WTC11 (cell line): ENCODE results near the gene TBPL2. TPM values are rescaled to one million over a fixed set of nuclear protein-coding genes. Genes with fewer than 3 reads are reported as not detected.

Source experiments
- ATAC-seq: fragments of 200-7000 bp; cut with Tn5 transposase; 2 replicates; pipeline ENCODE4 v1.10.0; 2021; ENCODE audit warnings: mild to moderate bottlenecking, moderate library complexity
- CTCF ChIA-PET: fragments of 300-600 bp; sonication (Branson Sonifier 250); formaldehyde crosslinking; loops from one replicate; lab custom pipeline; 2021; ENCODE audit warnings: antibody characterized with exemption; lab: Charles Lee
- POLR2A ChIA-PET: fragments of 350-600 bp; sonication (Branson Sonifier 250); formaldehyde crosslinking; loops from one replicate; lab custom pipeline; 2021; ENCODE audit warnings: antibody characterized with exemption; lab: Charles Lee
- DNase-seq: peaks from one replicate; pipeline ENCODE4 v3.0.0; 2021; ENCODE audit warnings: low spot score
- H3K27ac Mint-ChIP-seq: 2 replicates; pipeline ENCODE4 v1.8.0; 2021; ENCODE audit warnings: mixed read lengths
- H3K27me3 Mint-ChIP-seq: 2 replicates; pipeline ENCODE4 v1.8.0; 2021; ENCODE audit warnings: low read depth, mild to moderate bottlenecking, moderate library complexity, mixed read lengths
- H3K36me3 Mint-ChIP-seq: 2 replicates; pipeline ENCODE4 v1.8.0; 2021; ENCODE audit warnings: mixed read lengths
- H3K4me1 Mint-ChIP-seq: 2 replicates; pipeline ENCODE4 v1.8.0; 2022; ENCODE audit warnings: mixed read lengths
- H3K4me3 Mint-ChIP-seq: 2 replicates; pipeline ENCODE4 v1.8.0; 2021; ENCODE audit warnings: mild to moderate bottlenecking, moderate library complexity, mixed read lengths
- H3K9me3 Mint-ChIP-seq: 2 replicates; pipeline ENCODE4 v1.8.0; 2021; ENCODE audit warnings: mixed read lengths
- EMX1 ChIP-seq: fragments of 250-450 bp; sonication (Bioruptor Pico); IDR thresholded peaks from 2 replicates; pipeline ENCODE4 v1.8.0; 2021; ENCODE audit warnings: mild to moderate bottlenecking
- ESRRA ChIP-seq: sonication (generic); formaldehyde crosslinking; IDR thresholded peaks from 2 replicates; pipeline ENCODE4 v1.8.1; 2022; ENCODE audit warnings: mild to moderate bottlenecking, missing genetic modification reagents, borderline replicate concordance
- FOXK1 ChIP-seq: sonication (generic); formaldehyde crosslinking; IDR thresholded peaks from 2 replicates; pipeline ENCODE4 v1.8.0; 2022; ENCODE audit warnings: mild to moderate bottlenecking, moderate library complexity, missing genetic modification reagents
- GABPB1 ChIP-seq: sonication (generic); formaldehyde crosslinking; IDR thresholded peaks from 2 replicates; pipeline ENCODE4 v1.8.1; 2023; ENCODE audit warnings: mild to moderate bottlenecking, missing genetic modification reagents
- HMGA2 ChIP-seq: fragments of 250-450 bp; sonication (Bioruptor Pico); IDR thresholded peaks from 2 replicates; pipeline ENCODE4 v1.4.0; 2021; ENCODE audit warnings: mild to moderate bottlenecking, moderate library complexity
- IRF2 ChIP-seq: sonication (generic); formaldehyde crosslinking; IDR thresholded peaks from 2 replicates; pipeline ENCODE4 v1.8.0; 2022; ENCODE audit warnings: low read depth, missing genetic modification reagents, borderline replicate concordance
- JUN ChIP-seq: sonication (generic); formaldehyde crosslinking; IDR thresholded peaks from 2 replicates; pipeline ENCODE4 v1.8.0; 2023; ENCODE audit warnings: mild to moderate bottlenecking, missing genetic modification reagents
- KAT7 ChIP-seq: sonication (generic); formaldehyde crosslinking; IDR thresholded peaks from 2 replicates; pipeline ENCODE4 v1.8.1; 2023; ENCODE audit warnings: missing genetic modification reagents, mild to moderate bottlenecking, borderline replicate concordance
- OVOL2 ChIP-seq: fragments of 250-450 bp; sonication (Bioruptor Pico); IDR thresholded peaks from 2 replicates; pipeline ENCODE4 v1.9.0; 2021; ENCODE audit warnings: mild to moderate bottlenecking, borderline replicate concordance
- TEAD1 ChIP-seq: sonication (generic); formaldehyde crosslinking; IDR thresholded peaks from 2 replicates; pipeline ENCODE4 v1.8.0; 2022; ENCODE audit warnings: mild to moderate bottlenecking, missing genetic modification reagents
- ZNF219 ChIP-seq: sonication (generic); formaldehyde crosslinking; IDR thresholded peaks from 2 replicates; pipeline ENCODE4 v1.8.0; 2023; ENCODE audit warnings: missing genetic modification reagents, mild to moderate bottlenecking, borderline replicate concordance
- ZNF232 ChIP-seq: sonication (generic); formaldehyde crosslinking; IDR thresholded peaks from 2 replicates; pipeline ENCODE4 v1.8.0; 2022; ENCODE audit warnings: mild to moderate bottlenecking, missing genetic modification reagents
- ZNF263 ChIP-seq: sonication (generic); formaldehyde crosslinking; IDR thresholded peaks from 2 replicates; pipeline ENCODE4 v1.8.1; 2022; ENCODE audit warnings: low read depth, mild to moderate bottlenecking, moderate library complexity, missing genetic modification reagents
- ZNF416 ChIP-seq: fragments of 250-450 bp; sonication (Bioruptor Pico); IDR thresholded peaks from 2 replicates; pipeline ENCODE4 v1.9.0; 2021; ENCODE audit warnings: mild to moderate bottlenecking, inconsistent platforms
- total RNA-seq: library from RNA; stranded (reverse); gene quantifications from 3 replicates; pipeline ENCODE4 v1.2.3, GENCODE V29; 2021
- TF ChIP-seq, protein P1 (sequence below): sonication (generic); formaldehyde crosslinking; IDR thresholded peaks from 2 replicates; pipeline ENCODE4 v1.8.0; 2022; ENCODE audit warnings: mild to moderate bottlenecking, missing genetic modification reagents
- TF ChIP-seq, protein P2 (sequence below): sonication (generic); formaldehyde crosslinking; IDR thresholded peaks from 2 replicates; pipeline ENCODE4 v1.8.1; 2023; ENCODE audit warnings: mild to moderate bottlenecking, missing genetic modification reagents
- TF ChIP-seq, protein P3 (sequence below): fragments of 250-450 bp; sonication (Bioruptor Pico); IDR thresholded peaks from 2 replicates; pipeline ENCODE4 v1.8.0; 2021; ENCODE audit warnings: mild to moderate bottlenecking
- TF ChIP-seq, protein P4 (sequence below): sonication (generic); formaldehyde crosslinking; IDR thresholded peaks from 2 replicates; pipeline ENCODE4 v1.8.0; 2022; ENCODE audit warnings: mild to moderate bottlenecking, missing genetic modification reagents

TBPL2 gene
- total RNA-seq, 1 experiment from 2014 or later = not detected

DNA sequence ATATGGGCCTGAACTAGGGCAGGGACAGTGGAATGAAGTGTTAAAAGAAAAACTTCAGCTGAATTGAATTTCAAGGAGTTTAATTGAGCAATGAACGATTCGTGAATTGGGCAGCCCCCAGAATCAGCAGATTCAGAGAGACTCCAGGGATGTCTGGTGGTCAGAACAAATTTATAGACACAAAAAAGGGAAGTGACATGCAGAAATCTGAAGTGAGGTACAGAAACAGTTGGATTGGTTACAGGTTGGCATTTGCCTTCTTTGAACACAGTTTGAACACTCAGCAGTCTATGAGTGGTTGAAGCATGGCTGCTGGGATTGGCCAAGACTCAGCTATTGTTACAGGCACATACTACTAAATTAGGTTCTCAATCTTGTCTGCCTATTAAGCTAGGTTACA lies 9.7 kb upstream of the TBPL2 start (continued):
- TF ChIP-seq, protein P1, sequence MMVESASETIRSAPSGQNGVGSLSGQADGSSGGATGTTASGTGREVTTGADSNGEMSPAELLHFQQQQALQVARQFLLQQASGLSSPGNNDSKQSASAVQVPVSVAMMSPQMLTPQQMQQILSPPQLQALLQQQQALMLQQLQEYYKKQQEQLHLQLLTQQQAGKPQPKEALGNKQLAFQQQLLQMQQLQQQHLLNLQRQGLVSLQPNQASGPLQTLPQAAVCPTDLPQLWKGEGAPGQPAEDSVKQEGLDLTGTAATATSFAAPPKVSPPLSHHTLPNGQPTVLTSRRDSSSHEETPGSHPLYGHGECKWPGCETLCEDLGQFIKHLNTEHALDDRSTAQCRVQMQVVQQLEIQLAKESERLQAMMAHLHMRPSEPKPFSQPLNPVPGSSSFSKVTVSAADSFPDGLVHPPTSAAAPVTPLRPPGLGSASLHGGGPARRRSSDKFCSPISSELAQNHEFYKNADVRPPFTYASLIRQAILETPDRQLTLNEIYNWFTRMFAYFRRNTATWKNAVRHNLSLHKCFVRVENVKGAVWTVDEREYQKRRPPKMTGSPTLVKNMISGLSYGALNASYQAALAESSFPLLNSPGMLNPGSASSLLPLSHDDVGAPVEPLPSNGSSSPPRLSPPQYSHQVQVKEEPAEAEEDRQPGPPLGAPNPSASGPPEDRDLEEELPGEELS (CRISPR knock-in tag) = no peak
- TF ChIP-seq ZNF416 (CRISPR knock-in tag) (no peak), ZNF263 (CRISPR knock-in tag) (no peak)

DNA sequence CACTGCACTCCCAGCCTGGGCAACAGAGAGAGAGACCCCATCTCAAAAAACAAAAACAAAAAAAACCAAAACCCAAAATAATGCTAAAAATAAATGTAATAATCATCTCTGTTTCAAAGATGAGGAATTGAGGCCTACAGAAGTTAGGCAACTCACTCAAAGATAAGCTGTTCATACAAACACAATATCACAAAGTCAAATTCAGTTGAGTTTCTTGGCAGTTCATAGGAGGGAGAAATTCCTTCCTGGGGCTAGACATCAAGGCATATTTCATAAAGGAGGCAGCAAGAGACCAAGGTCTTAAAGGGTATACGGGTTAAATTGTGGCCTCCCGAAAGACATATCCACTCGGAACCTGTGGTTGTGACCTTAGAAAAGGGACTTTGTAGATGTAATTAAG lies 8.7 kb upstream of the TBPL2 start:
- no peak for DNase-seq
- no peak overlapping the region for H3K4me3 Mint-ChIP-seq
- ChIA-PET POLR2A (no interaction called here), CTCF (interaction anchor here (1.3 kb wide), 1 partner anchor 9 kb away, joined by 5 read pairs; the partner anchor contains the start of gene TBPL2)
- H3K27me3 Mint-ChIP-seq = no peaks in the 10 kb centered on the region
- peaks cover 14% of the 10 kb centered on the region for H3K4me1 Mint-ChIP-seq
- ATAC-seq = no peak
- TF ChIP-seq OVOL2 = no peak
- TF ChIP-seq ZNF219 = no peak
- no peak for TF ChIP-seq EMX1 (CRISPR knock-in tag)
- no peak for TF ChIP-seq TEAD1 (CRISPR knock-in tag)
- TF ChIP-seq JUN (CRISPR knock-in tag) = no peak
- TF ChIP-seq ZNF232 (CRISPR knock-in tag) = no peak
- TF ChIP-seq ESRRA (CRISPR knock-in tag) = no peak
- H3K27ac Mint-ChIP-seq = no peak overlapping the region
- H3K36me3 Mint-ChIP-seq = no peaks in the 10 kb centered on the region
- H3K9me3 Mint-ChIP-seq = no peaks in the 10 kb centered on the region

DNA sequence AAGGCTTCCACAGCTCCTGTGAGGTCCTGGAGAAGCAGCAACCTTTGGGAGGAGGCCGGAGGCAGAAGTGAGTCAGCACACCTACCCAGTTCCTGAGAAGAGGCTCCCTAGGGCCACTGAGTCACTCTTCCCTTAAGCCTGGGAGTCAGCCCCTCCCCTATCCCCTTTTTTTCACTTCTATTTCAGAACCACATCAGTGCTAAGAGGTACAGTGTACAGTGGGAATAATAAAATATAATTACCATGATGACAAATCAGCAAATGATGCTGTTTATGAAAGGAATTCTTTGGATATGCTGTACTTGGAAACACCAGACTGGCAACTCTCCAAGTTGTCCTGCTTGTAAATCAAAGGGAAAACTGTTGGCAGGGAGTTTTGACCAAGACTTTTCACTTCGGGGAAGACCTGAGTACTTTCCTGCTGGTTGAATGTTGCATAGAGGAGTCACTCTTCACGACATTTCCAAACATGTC lies 7.8 kb upstream of the TBPL2 start:
- POLR2A ChIA-PET = no interaction called here
- peaks cover under 1% of the 10 kb centered on the region; the same call in 1 of the 2 replicates for H3K9me3 Mint-ChIP-seq
- H3K36me3 Mint-ChIP-seq = no peaks in the 10 kb centered on the region
- CTCF ChIA-PET = interaction anchor here (2.4 to 2.6 kb wide), 2 partner anchors 11 to 32 kb away, joined by 15 to 20 read pairs; no protein-coding TSS in a partner anchor
- ATAC-seq (no peak), DNase-seq (no peak)
- no peak overlapping the region for H3K27ac Mint-ChIP-seq
- TF ChIP-seq IRF2 (CRISPR knock-in tag) = no peak
- no peak for TF ChIP-seq HMGA2 (CRISPR knock-in tag)
- TF ChIP-seq, protein P2, sequence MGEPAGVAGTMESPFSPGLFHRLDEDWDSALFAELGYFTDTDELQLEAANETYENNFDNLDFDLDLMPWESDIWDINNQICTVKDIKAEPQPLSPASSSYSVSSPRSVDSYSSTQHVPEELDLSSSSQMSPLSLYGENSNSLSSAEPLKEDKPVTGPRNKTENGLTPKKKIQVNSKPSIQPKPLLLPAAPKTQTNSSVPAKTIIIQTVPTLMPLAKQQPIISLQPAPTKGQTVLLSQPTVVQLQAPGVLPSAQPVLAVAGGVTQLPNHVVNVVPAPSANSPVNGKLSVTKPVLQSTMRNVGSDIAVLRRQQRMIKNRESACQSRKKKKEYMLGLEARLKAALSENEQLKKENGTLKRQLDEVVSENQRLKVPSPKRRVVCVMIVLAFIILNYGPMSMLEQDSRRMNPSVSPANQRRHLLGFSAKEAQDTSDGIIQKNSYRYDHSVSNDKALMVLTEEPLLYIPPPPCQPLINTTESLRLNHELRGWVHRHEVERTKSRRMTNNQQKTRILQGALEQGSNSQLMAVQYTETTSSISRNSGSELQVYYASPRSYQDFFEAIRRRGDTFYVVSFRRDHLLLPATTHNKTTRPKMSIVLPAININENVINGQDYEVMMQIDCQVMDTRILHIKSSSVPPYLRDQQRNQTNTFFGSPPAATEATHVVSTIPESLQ (CRISPR knock-in tag) = no peak
- TF ChIP-seq, protein P3, sequence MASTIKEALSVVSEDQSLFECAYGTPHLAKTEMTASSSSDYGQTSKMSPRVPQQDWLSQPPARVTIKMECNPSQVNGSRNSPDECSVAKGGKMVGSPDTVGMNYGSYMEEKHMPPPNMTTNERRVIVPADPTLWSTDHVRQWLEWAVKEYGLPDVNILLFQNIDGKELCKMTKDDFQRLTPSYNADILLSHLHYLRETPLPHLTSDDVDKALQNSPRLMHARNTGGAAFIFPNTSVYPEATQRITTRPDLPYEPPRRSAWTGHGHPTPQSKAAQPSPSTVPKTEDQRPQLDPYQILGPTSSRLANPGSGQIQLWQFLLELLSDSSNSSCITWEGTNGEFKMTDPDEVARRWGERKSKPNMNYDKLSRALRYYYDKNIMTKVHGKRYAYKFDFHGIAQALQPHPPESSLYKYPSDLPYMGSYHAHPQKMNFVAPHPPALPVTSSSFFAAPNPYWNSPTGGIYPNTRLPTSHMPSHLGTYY (CRISPR knock-in tag) = no peak
- TF ChIP-seq, protein P4, sequence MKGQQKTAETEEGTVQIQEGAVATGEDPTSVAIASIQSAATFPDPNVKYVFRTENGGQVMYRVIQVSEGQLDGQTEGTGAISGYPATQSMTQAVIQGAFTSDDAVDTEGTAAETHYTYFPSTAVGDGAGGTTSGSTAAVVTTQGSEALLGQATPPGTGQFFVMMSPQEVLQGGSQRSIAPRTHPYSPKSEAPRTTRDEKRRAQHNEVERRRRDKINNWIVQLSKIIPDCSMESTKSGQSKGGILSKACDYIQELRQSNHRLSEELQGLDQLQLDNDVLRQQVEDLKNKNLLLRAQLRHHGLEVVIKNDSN = no peak
- TF ChIP-seq FOXK1 (CRISPR knock-in tag) = no peak
- TF ChIP-seq GABPB1 = no peak
- TF ChIP-seq KAT7 (CRISPR knock-in tag) = no peak
- no peak overlapping the region for H3K4me3 Mint-ChIP-seq
- no peaks in the 10 kb centered on the region for H3K27me3 Mint-ChIP-seq
- peaks cover 8% of the 10 kb centered on the region for H3K4me1 Mint-ChIP-seq
